K562 (cell line): Measurements from ENCODE around the gene CDC42EP2. TPM values are rescaled to one million over a fixed set of nuclear protein-coding genes. Genes with fewer than 3 reads are reported as not detected.

Experiments used
- ATAC-seq: fragments of 200-7000 bp; cut with Tn5 transposase; 3 replicates; pipeline ENCODE4 v1.9.1; 2020; ENCODE audit warnings: moderate library complexity
- BruUV-seq: library from RNA; stranded (reverse); fragments of 400-500 nt; replicated peaks from 2 replicates; lab custom pipeline; 2021; lab: Mats Ljungman, UMichigan
- CTCF ChIA-PET: fragments of 300-600 bp; formaldehyde crosslinking; extraction: SDS; loops from one replicate; lab custom pipeline; 2021; ENCODE audit warnings: low intra/inter-chr PET ratio; lab: Yijun Ruan, JAX
- POLR2A ChIA-PET: fragments of 300-600, 350-650 bp; sonication (Branson Sonifier 250); formaldehyde crosslinking; extraction: SDS; loops from one replicate; lab custom pipeline; 2021; ENCODE audit warnings: antibody characterized with exemption, inconsistent platforms; lab: Yijun Ruan, JAX
- DNase-seq, 4 experiments: peaks; one replicate each; pipeline versions ENCODE4 v3.0.0 to v3.0.0-alpha.2; 2011 to 2018; ENCODE audit warnings: low spot score in 3 of 4, mixed read lengths in 3 of 4; ENCODE audit errors: extremely low read depth in 1 of 4
- FAIRE-seq: peaks from 2 replicates; lab custom pipeline; 2011; peaks lifted over from hg19 to GRCh38; lab: Jason Lieb, UNC
- H2AFZ ChIP-seq: 2 replicates; pipeline ENCODE4 v1.6.0; 2011; ENCODE audit warnings: low read depth, low read length, control low read depth, inconsistent platforms
- H3K27ac ChIP-seq: fragments of 200-600 bp; 3 replicates; pipeline ENCODE4 v1.8.0; 2011; ENCODE audit warnings: low read depth, mild to moderate bottlenecking, control low read depth, inconsistent platforms, low read length, moderate library complexity, mixed read lengths; ENCODE audit errors: extremely low read depth
- H3K27me3 ChIP-seq, 2 experiments: fragments of 300-600 bp in 1 of 2; 2 replicates in 1 of 2; 3 replicates in 1 of 2; pipeline versions ENCODE4 v1.6.0 to v1.8.0; 2011; ENCODE audit warnings: inconsistent platforms in 2 of 2, low read length in 2 of 2, mild to moderate bottlenecking in 1 of 2, mixed read lengths in 1 of 2, moderate library complexity in 1 of 2; ENCODE audit not compliant: control insufficient read depth in 2 of 2, insufficient read depth in 2 of 2
- H3K36me3 ChIP-seq: fragments of 300-600 bp; 3 replicates; pipeline ENCODE4 v1.8.0; 2011; ENCODE audit warnings: mild to moderate bottlenecking, low read length, inconsistent platforms; ENCODE audit not compliant: control insufficient read depth, insufficient read depth
- H3K4me1 ChIP-seq, 2 experiments: fragments of 200-600 bp in 1 of 2; replicated peaks in 1 of 2; 2 replicates in 1 of 2; 3 replicates in 1 of 2; pipeline versions ENCODE4 v1.5.1 to v1.8.0; 2011; ENCODE audit warnings: inconsistent platforms in 2 of 2, low read length in 2 of 2, mild to moderate bottlenecking in 1 of 2, mixed read lengths in 1 of 2, moderate library complexity in 1 of 2; ENCODE audit not compliant: control insufficient read depth in 2 of 2, insufficient read depth in 2 of 2
- H3K4me2 ChIP-seq: 2 replicates; pipeline ENCODE4 v1.6.1; 2011; ENCODE audit warnings: low read length, control low read depth, inconsistent platforms, mixed read lengths; ENCODE audit not compliant: insufficient read depth
- H3K4me3 ChIP-seq: fragments of 200-600 bp; sonication (generic), shearing (Covaris generic); 2 replicates; pipeline ENCODE4 v1.5.1; 2016; ENCODE audit warnings: control low read depth, inconsistent platforms
- H3K79me2 ChIP-seq: fragments of 200-600 bp; 3 replicates; pipeline ENCODE4 v1.8.0; 2011; ENCODE audit warnings: low read length, inconsistent platforms; ENCODE audit not compliant: control insufficient read depth, insufficient read depth
- H3K9ac ChIP-seq, 2 experiments: 2 replicates each; pipeline versions ENCODE4 v1.6.0 to v1.6.1; 2011; ENCODE audit warnings: low read depth in 2 of 2, low read length in 2 of 2, control low read depth in 1 of 2, inconsistent platforms in 1 of 2, mild to moderate bottlenecking in 1 of 2, mixed read lengths in 1 of 2; ENCODE audit not compliant: insufficient read depth in 1 of 2
- H3K9me1 ChIP-seq: one replicate; pipeline ENCODE4 v1.6.0; 2011; ENCODE audit warnings: inconsistent platforms, mild to moderate bottlenecking, low read length, moderate library complexity; ENCODE audit not compliant: control insufficient read depth, insufficient read depth
- H3K9me3 ChIP-seq: replicated peaks from 2 replicates; pipeline ENCODE4 v1.5.1; 2011; ENCODE audit warnings: low read depth, low read length, inconsistent platforms; ENCODE audit not compliant: control insufficient read depth, insufficient read depth
- H4K20me1 ChIP-seq: replicated peaks from 2 replicates; pipeline ENCODE4 v1.6.1; 2011; ENCODE audit warnings: low read length, inconsistent platforms, mixed read lengths; ENCODE audit not compliant: control insufficient read depth, insufficient read depth
- CBX2 ChIP-seq: fragments of 200-600 bp; sonication (generic); IDR thresholded peaks from one replicate; pipeline ENCODE4 v1.6.1; 2012; ENCODE audit warnings: mild to moderate bottlenecking, low read length, inconsistent platforms; ENCODE audit not compliant: insufficient read depth, poor library complexity, severe bottlenecking
- CREM ChIP-seq: IDR thresholded peaks from 2 replicates; pipeline ENCODE4 v1.6.1; 2014; ENCODE audit warnings: antibody characterized with exemption, low read depth
- HMG20A ChIP-seq: fragments of 450-650 bp; formaldehyde crosslinking; conservative IDR thresholded peaks from 2 replicates; pipeline ENCODE4 v1.4.0; 2020; ENCODE audit warnings: mild to moderate bottlenecking, mixed read lengths
- RAD21 ChIP-seq, 2 experiments: fragments of 250-450 bp in 1 of 2; fragments of 450-650 bp in 1 of 2; sonication (Bioruptor Pico) in 1 of 2; formaldehyde crosslinking in 1 of 2; IDR thresholded peaks in 1 of 2; conservative IDR thresholded peaks in 1 of 2; 2 replicates each; pipeline versions ENCODE4 v1.4.0 to v1.8.0; 2020 to 2022; ENCODE audit warnings: mild to moderate bottlenecking in 2 of 2, moderate library complexity in 1 of 2
- RCOR1 ChIP-seq, 2 experiments: IDR thresholded peaks; 2 replicates each; pipeline ENCODE4 v1.6.1; 2012; ENCODE audit warnings: low read depth in 2 of 2, low read length in 2 of 2, borderline replicate concordance in 1 of 2, improper control_type of control experiment in 1 of 2
- SUPT5H ChIP-seq: fragments of 450-650 bp; IDR thresholded peaks from 2 replicates; pipeline ENCODE4 v1.6.1; 2016
- ZNF175 ChIP-seq: fragments of 200-800 bp; sonication (Bioruptor generic); IDR thresholded peaks from 2 replicates; pipeline ENCODE4 v1.6.1; 2016; ENCODE audit warnings: low read depth, mild to moderate bottlenecking, missing genetic modification characterization, missing compliant biosample characterization
- WGBS: fragments of 100-300 bp; shearing (Covaris generic); methylation state at CpG from one replicate; pipeline ENCODE4 v1.1.6; 2016; ENCODE audit warnings: low coverage, mixed read lengths; ENCODE audit not compliant: insufficient coverage; ENCODE audit errors: missing lambda C conversion rate; 5-methylcytosine and 5-hydroxymethylcytosine counted together
- in situ Hi-C: fragments of 300-500 bp; cut with MboI; formaldehyde crosslinking; loops from 4 replicates; pipeline ENCODE4 v1.15.0; 2018; ENCODE audit warnings: inconsistent platforms, mixed read lengths
- intact Hi-C: fragments of 100-400 bp; cut with micrococcal nuclease; formaldehyde crosslinking; loops from 2 replicates; pipeline ENCODE4 v1.14.2; 2022
- polyA plus RNA-seq, 8 experiments: library from polyadenylated mRNA; depleted of rRNA in 4 of 8; stranded (reverse) in 5 of 8; unstranded in 3 of 8; fragments of >200 nt; fragmentation: Nextera tagmentation in 2 of 8; fragmentation: Illumina TruSeq in 1 of 8; extraction: Ambion mirVana in 2 of 8; extraction: Trizol in 1 of 8; gene quantifications; 2 replicates each; pipeline versions ENCODE4 v1.2.1 to v1.2.3, GENCODE V29; 2011 to 2014; ENCODE audit warnings: inconsistent platforms in 1 of 8, missing spikeins in 1 of 8
- total RNA-seq, 7 experiments: library from RNA; depleted of rRNA in 6 of 7; stranded (reverse); fragments of >200 nt in 6 of 7; fragmentation: Illumina TruSeq in 2 of 7; extraction: Trizol in 2 of 7; gene quantifications; 2 replicates each; pipeline versions ENCODE4 v1.2.1 to v1.2.3, GENCODE V29; 2011 to 2021; ENCODE audit warnings: low replicate concordance in 1 of 7

Gene CDC42EP2
- total and polyA plus RNA-seq, 9 of the 15 experiments (the other 6 are each of a cell fraction or from before 2014, with no cell fraction given) = 0.27 to 3.5 (median 0.83) TPM; not detected in 1

- POLR2A ChIA-PET = interaction anchor here (0.6 to 1.5 kb wide), 8 partner anchors 8 to 557 kb away, joined by 3 to 6 read pairs (median 3); partner anchors contain the start of genes DPF2 and TIGD3
- no peaks in the 10 kb centered on the region for H3K27me3 ChIP-seq
- TF ChIP-seq ZNF175 (CRISPR knock-in tag) (no peak), RAD21 (CRISPR knock-in tag; conservative IDR thresholded peaks at IDR 0.05 in 1 of 2, IDR thresholded peaks at IDR 0.05 in 1 of 2) (no peak), HMG20A (CRISPR knock-in tag) (no peak), RCOR1 (IDR thresholded peaks at IDR 0.05; ENCODE audit: borderline replicate concordance in 1 of 2, low read depth in 2 of 2, low read length in 2 of 2) (no peak)
- TF ChIP-seq, all 486 proteins: peak for 0
- CTCF ChIA-PET = no interaction called here
- Histone ChIP-seq H3K4me2 (no peak overlapping the region), H2AFZ (no peak overlapping the region), H4K20me1 (peaks cover 9% of the 10 kb centered on the region), H3K79me2 (peaks cover 32% of the 10 kb centered on the region), H3K27ac (no peak overlapping the region), H3K4me3 (no peak overlapping the region), H3K9me1 (no peaks in the 10 kb centered on the region), H3K36me3 (peaks cover 82% of the 10 kb centered on the region), H3K9ac (no peak overlapping the region), H3K4me1 (peaks cover 11% of the 10 kb centered on the region in 2 experiments; a peak in 4 of 5 replicates), H3K9me3 (no peaks in the 10 kb centered on the region)
- intact Hi-C loops (no loop called here), in situ Hi-C loops (no loop called here)
- WGBS = 93% methylated on average over 3 of the region's 3 CpGs
- no TSS peak for BruUV-seq
- FAIRE-seq (no peak), ATAC-seq (no peak), DNase-seq (no peak)
Observed at GRCh38 chr11:65341856-65342255, 27.2 kb downstream of the CDC42EP2 start.

DNA sequence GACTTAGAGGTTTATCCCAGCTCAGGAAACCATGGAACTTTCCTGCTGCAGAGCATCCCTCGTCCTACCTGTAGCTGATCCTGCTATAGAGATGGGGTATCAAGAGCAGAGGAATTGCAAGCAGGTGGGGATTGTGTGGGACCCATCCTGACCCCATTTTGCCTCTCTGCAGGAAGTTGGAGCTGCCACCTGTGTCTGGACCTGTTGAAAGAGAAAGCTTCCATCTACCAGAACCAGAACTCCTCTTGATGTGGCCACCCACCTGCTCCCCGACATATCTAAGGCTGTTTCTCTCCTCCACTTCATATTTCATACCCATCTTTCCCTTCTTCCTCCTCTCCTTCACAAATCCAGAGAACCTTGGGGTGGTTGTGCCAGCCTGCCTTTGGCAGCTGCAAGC is 36.8 kb downstream of the CDC42EP2 start:
- no peaks in the 10 kb centered on the region for H3K79me2 ChIP-seq
- intact Hi-C loops (no loop called here), in situ Hi-C loops (no loop called here)
- 92% methylated on average over 2 of the region's 2 CpGs for WGBS
- BruUV-seq = no TSS peak
- H3K9ac ChIP-seq = no peak overlapping the region
- no peak overlapping the region for H3K4me3 ChIP-seq
- no peak for TF ChIP-seq CBX2
- no peak for TF ChIP-seq RCOR1 (IDR thresholded peaks at IDR 0.05; ENCODE audit: borderline replicate concordance in 1 of 2, low read depth in 2 of 2, low read length in 2 of 2)
- TF ChIP-seq SUPT5H = no peak
- no peak for TF ChIP-seq CREM
- no peaks in the 10 kb centered on the region for H3K9me1 ChIP-seq
- no peak overlapping the region for H3K27ac ChIP-seq
- H3K27me3 ChIP-seq = no peaks in the 10 kb centered on the region
- ATAC-seq (no peak), FAIRE-seq (no peak), DNase-seq (no peak)
- H3K36me3 ChIP-seq = peaks cover 51% of the 10 kb centered on the region
- peaks cover 5% of the 10 kb centered on the region; the same call in 1 of the 2 replicates for H4K20me1 ChIP-seq
- H3K9me3 ChIP-seq = no peaks in the 10 kb centered on the region
- H3K4me2 ChIP-seq = no peak overlapping the region
- ChIA-PET POLR2A (interaction anchor here (0.6 to 15.6 kb wide), 7 partner anchors 9 to 236 kb away, joined by 3 to 253 read pairs (median 5); partner anchors contain the start of genes DPF2, MALAT1 and NEAT1), CTCF (no interaction called here)
- H3K4me1 ChIP-seq = peaks cover 15 to 30% of the 10 kb centered on the region in 2 experiments
- no peak overlapping the region for H2AFZ ChIP-seq
